Measurements from ENCODE around the gene TSPAN3. TPM values are rescaled to one million over a fixed set of nuclear protein-coding genes. Genes with fewer than 3 reads are reported as not detected.

The TSPAN3 gene
- total RNA-seq, 1 donor from 2014 or later = 187 TPM

- no peak for TF ChIP-seq CTCF (IDR thresholded peaks at IDR 0.05; ENCODE audit: insufficient read depth, low read length, severe bottlenecking)
- H3K27me3 ChIP-seq (ENCODE audit: control insufficient read depth, insufficient read depth, low read length) = no peaks in the 10 kb centered on the region
- H3K4me3 ChIP-seq (ENCODE audit: low read depth, low read length) = no peak overlapping the region
- DNase-seq (ENCODE audit: low read depth) = no peak
- no peaks in the 10 kb centered on the region for H3K36me3 ChIP-seq (ENCODE audit: control insufficient read depth, insufficient read depth, low read length)
- FAIRE-seq = no peak
These were observed 33.3 kb downstream of the TSPAN3 start for GRCh38 chr15:77037388-77038209.

GRCh38 chr15:77036537-77037387, 34.1 kb downstream of the TSPAN3 start:
- Histone ChIP-seq H3K36me3 (ENCODE audit: control insufficient read depth, insufficient read depth, low read length) (no peaks in the 10 kb centered on the region), H3K27me3 (ENCODE audit: control insufficient read depth, insufficient read depth, low read length) (no peaks in the 10 kb centered on the region), H3K4me3 (ENCODE audit: low read depth, low read length) (no peak overlapping the region)
- FAIRE-seq = no peak
- TF ChIP-seq CTCF (IDR thresholded peaks at IDR 0.05; ENCODE audit: insufficient read depth, low read length, severe bottlenecking) = no peak
- no peak for DNase-seq (ENCODE audit: low read depth)

- no peak for TF ChIP-seq CTCF (IDR thresholded peaks at IDR 0.05; ENCODE audit: insufficient read depth, low read length, severe bottlenecking)
- DNase-seq (ENCODE audit: low read depth) = peak; percentile 35
- Histone ChIP-seq H3K27me3 (ENCODE audit: control insufficient read depth, insufficient read depth, low read length) (no peaks in the 10 kb centered on the region), H3K36me3 (ENCODE audit: control insufficient read depth, insufficient read depth, low read length) (no peaks in the 10 kb centered on the region), H3K4me3 (ENCODE audit: low read depth, low read length) (no peak overlapping the region)
- FAIRE-seq = peak; percentile 72
These were observed 34.9 kb downstream of the TSPAN3 start for GRCh38 chr15:77035999-77036471.

GRCh38 chr15:77035584-77035983, 35.3 kb downstream of the TSPAN3 start:
- no peak for FAIRE-seq
- DNase-seq (ENCODE audit: low read depth) = no peak

More at GRCh38 chr15:77035584-77035983, 35.3 kb downstream of the TSPAN3 start:
- no peak overlapping the region for H3K4me3 ChIP-seq (ENCODE audit: low read depth, low read length)
- no peak for TF ChIP-seq CTCF (IDR thresholded peaks at IDR 0.05; ENCODE audit: insufficient read depth, low read length, severe bottlenecking)
- H3K27me3 ChIP-seq (ENCODE audit: control insufficient read depth, insufficient read depth, low read length) = no peaks in the 10 kb centered on the region
- no peaks in the 10 kb centered on the region for H3K36me3 ChIP-seq (ENCODE audit: control insufficient read depth, insufficient read depth, low read length)

All from bronchial epithelial cell (primary cell).